Measurements from ENCODE around the gene NTS.

NTS gene

DNA sequence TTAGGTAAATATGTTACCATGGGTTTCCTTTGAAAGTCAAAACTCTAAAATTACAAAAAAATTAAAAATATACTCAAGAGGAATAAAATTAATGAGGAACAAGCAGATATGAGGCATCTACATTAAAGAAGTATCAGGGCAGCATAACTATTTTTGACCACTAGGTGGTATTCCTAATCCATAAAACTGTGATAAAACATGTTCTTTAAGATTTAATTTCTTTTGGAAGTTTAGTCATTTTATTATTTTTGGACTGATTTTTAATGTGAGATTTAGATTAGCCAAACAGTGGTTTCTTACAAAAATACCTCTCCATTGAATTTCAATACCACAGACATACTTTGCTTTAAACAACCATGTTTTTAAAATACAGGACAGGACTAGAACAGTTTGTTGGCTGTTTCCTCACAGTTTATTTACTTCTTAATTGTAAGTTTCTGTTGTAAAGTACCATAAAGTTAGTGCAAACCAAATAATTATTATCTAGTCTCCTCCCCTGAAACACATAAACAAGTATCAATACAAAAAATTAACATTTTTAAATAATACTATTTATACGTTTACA, 49.8 kb downstream of the NTS start:
- peak; percentile 38 for DNase-seq

DNA sequence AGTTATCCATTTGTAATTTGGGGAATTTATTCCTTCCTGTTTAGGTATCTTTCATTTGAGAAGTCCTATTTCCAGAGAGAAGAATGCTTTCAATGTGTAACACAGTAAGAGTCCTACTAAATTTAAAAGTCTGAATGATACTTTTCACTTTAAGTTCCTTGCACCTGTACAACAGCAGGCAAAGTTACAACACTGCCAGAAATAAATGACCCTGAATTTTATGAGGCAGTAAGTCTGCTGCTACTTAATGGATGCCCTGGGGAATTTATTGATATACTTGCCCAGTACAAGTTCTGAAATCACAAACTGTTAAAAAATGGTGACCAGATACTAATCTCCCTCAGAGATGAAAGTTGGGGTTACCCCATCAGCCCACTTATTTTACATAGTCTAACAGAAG, 53.1 kb downstream of the NTS start:
- no peak for DNase-seq
